GM19035 (cell line): ENCODE data around the gene GPS2.
"Not testable (repeated sequence)": the region's sequence is repeated elsewhere in the genome, so short reads cannot be mapped to it uniquely, and the experiment has no call there.

Experiments
- ATAC-seq: cut with Tn5 transposase; IDR thresholded peaks from one replicate; pipeline ENCODE4 v1.9.1; 2021; ENCODE audit not compliant: unreplicated experiment

GPS2 gene

DNA sequence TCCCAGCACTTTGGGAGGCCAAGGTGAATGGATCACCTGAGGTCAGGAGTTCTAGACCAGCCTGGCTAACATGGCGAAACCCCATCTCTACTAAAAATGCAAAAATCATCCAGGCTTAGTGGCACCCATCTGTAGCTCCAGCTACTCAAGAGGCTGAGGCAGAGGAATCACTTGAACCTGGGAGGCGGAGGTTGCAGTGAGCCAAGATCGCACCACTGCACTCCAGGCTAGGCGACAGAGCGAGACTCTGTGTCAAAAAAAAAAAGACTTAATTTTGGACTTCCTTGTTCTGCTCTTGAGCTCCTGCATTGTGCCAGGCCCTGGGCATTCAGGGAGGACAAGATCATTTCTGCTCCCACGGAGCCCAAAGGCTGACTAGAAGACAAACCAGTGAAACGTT, 22.4 kb upstream of the GPS2 start:
- ATAC-seq = not testable (repeated sequence)

DNA sequence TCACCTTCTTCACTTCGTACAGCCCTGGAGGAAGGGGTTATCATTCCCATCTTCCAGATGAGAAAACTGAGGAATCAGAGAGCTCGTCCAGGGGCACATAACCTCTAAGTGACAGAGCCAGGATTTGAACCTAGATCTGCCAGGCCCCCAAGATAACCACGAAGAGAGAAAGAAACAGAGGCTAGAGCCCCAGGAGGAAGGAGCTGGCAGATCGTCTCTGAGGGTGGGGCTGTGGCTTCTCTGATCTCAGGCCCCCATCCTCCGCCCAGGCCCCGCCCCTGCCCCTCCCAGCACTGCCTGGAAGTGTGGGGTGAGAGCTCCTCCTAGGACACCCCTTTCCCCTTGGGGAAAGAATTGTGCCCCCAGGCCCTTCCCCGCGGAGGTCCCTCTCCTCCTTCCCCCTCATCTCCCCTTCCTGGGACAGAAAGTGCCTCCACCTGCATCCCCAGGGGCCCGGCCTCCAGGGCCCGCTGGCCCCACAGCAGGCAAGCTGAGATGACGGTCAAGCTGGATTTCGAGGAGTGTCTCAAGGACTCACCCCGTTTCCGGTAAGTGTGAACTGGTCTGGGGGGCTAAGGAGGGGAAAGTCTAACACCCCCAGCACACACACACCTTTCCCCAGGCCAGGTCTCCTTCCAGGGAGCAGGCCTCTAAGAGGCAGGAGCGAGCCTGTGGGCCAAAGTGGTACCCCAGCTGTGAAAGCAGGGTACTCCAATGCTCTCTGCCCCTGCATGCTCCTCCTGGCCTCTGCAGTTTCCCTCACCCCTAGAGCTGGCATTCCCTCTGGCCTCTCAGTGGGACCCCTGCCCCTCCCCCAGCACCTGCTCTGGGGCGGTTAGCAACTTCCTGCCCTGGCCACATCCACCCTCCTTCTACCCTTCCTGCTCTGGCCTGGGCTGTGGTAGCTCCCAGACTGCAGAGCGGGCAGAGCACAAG, 21.3 kb upstream of the GPS2 start, which contains the start of gene ACAP1:
ACAP1 (plus strand) TSS at position 290 of the 936 bp plus-strand sequence; CDS start at position 496, 206 bp downstream.
- peak; percentile 71 for ATAC-seq

GRCh38 chr17:7335765-7336164, 20.6 kb upstream of the GPS2 start:
- not testable (repeated sequence) for ATAC-seq

DNA sequence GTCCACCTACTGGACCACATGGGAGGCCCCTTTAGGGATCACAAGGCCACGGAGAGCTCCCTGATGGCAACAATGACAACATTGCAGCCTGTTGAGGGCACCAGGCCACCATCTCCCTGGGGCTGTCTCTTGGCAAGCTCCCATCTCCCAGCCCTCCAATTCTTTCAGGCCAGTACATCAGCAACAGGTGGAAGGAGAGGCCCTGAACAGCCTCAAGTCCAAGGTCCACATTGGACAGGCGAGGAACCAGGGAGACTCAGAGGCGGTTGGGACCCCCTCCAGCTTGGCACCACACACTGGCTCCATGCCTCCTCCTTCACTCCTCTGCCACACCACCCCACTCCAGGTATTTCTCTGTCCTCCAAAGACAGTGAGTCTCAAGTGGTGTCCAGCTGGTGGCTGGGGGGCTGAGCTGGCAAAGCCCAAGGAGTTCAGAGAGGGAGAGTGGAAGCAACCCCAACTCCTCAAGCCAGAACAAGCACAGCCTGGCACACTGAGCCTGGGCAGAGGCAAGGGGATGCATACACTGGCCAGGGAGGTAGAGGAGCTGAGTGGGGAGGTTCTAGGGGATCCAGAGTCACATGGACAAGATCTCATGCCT, 19.9 kb upstream of the GPS2 start:
- no peak for ATAC-seq

DNA sequence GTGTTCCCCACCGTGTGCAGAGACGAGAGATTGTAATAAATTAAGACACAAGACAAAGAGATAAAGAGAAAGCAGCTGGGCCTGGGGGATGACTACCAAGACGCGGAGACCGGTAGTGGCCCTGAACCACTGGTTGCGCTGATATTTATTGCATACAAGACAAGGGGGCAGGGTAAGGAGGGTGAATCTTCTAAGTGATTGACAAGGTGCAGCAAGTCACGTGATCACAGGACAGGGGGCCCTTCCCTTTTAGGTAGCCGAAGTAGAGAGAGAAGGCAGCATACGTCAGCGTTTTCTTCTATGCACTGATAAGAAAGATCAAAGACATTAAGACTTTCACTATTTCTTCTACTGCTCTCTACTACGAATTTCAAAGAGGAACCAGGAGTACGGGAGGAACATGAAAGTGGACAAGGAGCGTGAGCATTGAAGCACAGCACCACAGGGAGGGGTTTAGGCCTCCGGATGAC, 17.5 kb upstream of the GPS2 start:
- ATAC-seq = not testable (repeated sequence)

- no peak for ATAC-seq
Observed at GRCh38 chr17:7332111-7332510, 17.0 kb upstream of the GPS2 start.

DNA sequence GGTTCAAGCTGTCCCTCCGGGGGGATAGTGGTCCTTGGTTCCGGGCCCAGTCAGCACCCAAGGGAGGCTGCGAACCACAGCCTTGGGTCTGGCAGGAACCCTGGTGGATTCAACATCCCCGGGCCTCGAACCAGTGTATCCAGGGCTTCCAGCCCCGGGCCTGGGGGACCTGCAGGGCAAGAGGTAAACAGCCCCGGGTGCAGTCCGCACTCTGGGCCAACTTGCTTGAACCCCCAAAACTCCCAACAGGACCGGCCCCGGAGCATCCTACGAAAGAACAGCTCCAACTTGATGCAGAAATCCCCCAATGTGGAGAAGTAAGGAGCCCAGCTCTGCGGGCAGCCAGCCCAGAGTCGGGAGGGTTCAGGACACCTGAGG, 15.5 kb upstream of the GPS2 start:
- no peak for ATAC-seq

GRCh38 chr17:7329997-7330637, 15.0 kb upstream of the GPS2 start:
- ATAC-seq = peak; percentile 44

- ATAC-seq = peak; percentile 68
Observed at GRCh38 chr17:7329374-7329996, 14.3 kb upstream of the GPS2 start.

DNA sequence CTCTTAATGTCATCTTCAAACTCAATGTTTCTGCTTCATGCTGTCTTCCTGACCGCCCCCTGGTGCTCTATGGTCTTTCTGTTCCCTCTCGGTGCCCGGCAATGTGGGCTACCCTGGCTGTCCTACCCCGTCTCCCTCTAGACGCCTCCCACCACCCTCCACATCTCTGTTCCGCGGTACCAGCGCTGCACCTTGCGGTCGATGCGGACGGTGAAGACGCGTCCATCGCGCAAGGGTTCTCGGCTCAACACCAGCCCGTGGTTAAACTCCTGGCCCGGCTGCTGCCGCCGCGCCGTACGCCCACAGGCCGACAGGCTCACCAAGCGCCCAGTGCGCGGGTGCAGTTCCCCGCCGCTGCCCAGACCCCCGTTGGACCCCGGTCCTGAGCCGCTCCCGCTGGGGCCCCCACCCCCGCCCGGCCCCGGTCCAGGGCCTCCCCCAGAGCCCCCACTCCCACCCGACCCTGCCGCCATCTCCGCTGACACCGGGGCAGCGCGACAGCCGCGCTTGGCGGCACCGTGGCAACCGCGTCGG, 13.7 kb upstream of the GPS2 start, which contains the start of gene NEURL4:
NEURL4 (minus strand) TSS at position 496 of the 534 bp plus-strand sequence; CDS start at position 473, 23 bp downstream.
- ATAC-seq = peak; percentile 11

GRCh38 chr17:7328009-7328408, 12.8 kb upstream of the GPS2 start:
- ATAC-seq = no peak

- ATAC-seq = no peak
Observed at GRCh38 chr17:7327501-7327900, 12.3 kb upstream of the GPS2 start.

- ATAC-seq = no peak
Observed at GRCh38 chr17:7327056-7327455, 11.9 kb upstream of the GPS2 start.

DNA sequence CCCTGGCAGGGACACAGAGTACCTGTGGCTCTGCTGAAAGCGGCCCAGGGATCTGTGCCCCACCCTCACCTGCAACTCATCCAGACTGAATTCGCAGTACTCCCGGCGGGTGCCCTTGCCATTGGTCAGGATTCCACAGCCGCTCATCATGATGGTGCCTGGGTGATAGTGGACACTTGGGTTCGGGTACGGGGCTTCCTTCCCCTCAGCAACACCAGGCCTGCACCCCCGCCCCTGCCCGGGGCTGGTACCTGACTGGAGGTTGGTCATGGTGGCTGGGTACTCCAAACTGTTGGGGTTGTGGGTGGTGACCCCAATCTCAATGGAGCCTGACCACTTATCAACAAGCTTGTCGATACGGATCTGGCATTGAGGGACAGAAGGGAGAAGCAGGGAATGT, 11.0 kb upstream of the GPS2 start:
- no peak for ATAC-seq

GRCh38 chr17:7325031-7325528, 9.9 kb upstream of the GPS2 start:
- ATAC-seq = no peak

- ATAC-seq = no peak
Observed at GRCh38 chr17:7324438-7324779, 9.2 kb upstream of the GPS2 start.

GRCh38 chr17:7323731-7324437, 8.7 kb upstream of the GPS2 start:
- no peak for ATAC-seq

GRCh38 chr17:7322520-7323194, 7.5 kb upstream of the GPS2 start:
- no peak for ATAC-seq

GRCh38 chr17:7321466-7321865, 6.3 kb upstream of the GPS2 start:
- ATAC-seq = no peak
